H1 (cell line): Measurements from ENCODE around the gene CAMK2G. TPM values are rescaled to one million over a fixed set of nuclear protein-coding genes. Genes with fewer than 3 reads are reported as not detected.

Experiments used
- CTCF ChIA-PET: fragments of 300-600 bp; sonication (Branson Sonifier 250); formaldehyde crosslinking; loops from one replicate; lab custom pipeline; 2021; ENCODE audit not compliant: partially characterized antibody; lab: Charles Lee
- POLR2A ChIA-PET: fragments of 300-600 bp; sonication (Branson Sonifier 250); formaldehyde crosslinking; loops from one replicate; lab custom pipeline; 2021; ENCODE audit warnings: inconsistent platforms; ENCODE audit not compliant: partially characterized antibody; lab: Charles Lee
- DNase-seq, 2 experiments: peaks; one replicate each; pipeline versions ENCODE4 v3.0.0 to v3.0.0-alpha.2; 2010 to 2022; ENCODE audit warnings: low spot score in 2 of 2, low read depth in 1 of 2, mixed read lengths in 1 of 2
- FAIRE-seq: peaks from 2 replicates; lab custom pipeline; 2011; peaks lifted over from hg19 to GRCh38; lab: Jason Lieb, UNC
- H2AFZ ChIP-seq: 2 replicates; pipeline ENCODE4 v1.8.1; 2012; ENCODE audit warnings: low read length, inconsistent platforms
- H2AK5ac ChIP-seq: 2 replicates; pipeline ENCODE4 v1.6.1; 2013; ENCODE audit warnings: low read depth, low read length
- H2BK120ac ChIP-seq: replicated peaks from 2 replicates; pipeline ENCODE3; 2013; ENCODE audit warnings: low read depth, low read length, inconsistent platforms
- H2BK12ac ChIP-seq: 2 replicates; pipeline ENCODE4 v1.6.1; 2013; ENCODE audit warnings: low read depth, low read length
- H2BK15ac ChIP-seq: 2 replicates; pipeline ENCODE4 v1.6.1; 2013; ENCODE audit warnings: low read length
- H2BK20ac ChIP-seq: 2 replicates; pipeline ENCODE4 v1.6.1; 2013; ENCODE audit warnings: low read length
- H2BK5ac ChIP-seq: 2 replicates; pipeline ENCODE4 v1.6.1; 2013; ENCODE audit warnings: low read depth, low read length
- H3K14ac ChIP-seq: 2 replicates; pipeline ENCODE4 v1.6.1; 2013; ENCODE audit warnings: inconsistent platforms; ENCODE audit not compliant: insufficient read length
- H3K18ac ChIP-seq: 2 replicates; pipeline ENCODE4 v1.6.1; 2013; ENCODE audit warnings: low read length; ENCODE audit errors: extremely low read depth
- H3K23ac ChIP-seq: 2 replicates; pipeline ENCODE4 v1.6.1; 2013; ENCODE audit warnings: inconsistent platforms; ENCODE audit not compliant: insufficient read length
- H3K23me2 ChIP-seq: 2 replicates; pipeline ENCODE4 v1.6.1; 2013; ENCODE audit warnings: low read depth, low read length
- H3K27ac ChIP-seq: 2 replicates; pipeline ENCODE4 v1.6.1; 2011; ENCODE audit warnings: low read depth, low read length, inconsistent platforms
- H3K27me3 ChIP-seq, 4 experiments: replicated peaks in 1 of 4; 1 replicate in 1 of 4; 2 replicates in 3 of 4; pipeline versions ENCODE4 v1.6.1 to v1.8.1; 2011 to 2013; ENCODE audit warnings: low read length in 3 of 4, mild to moderate bottlenecking in 3 of 4, inconsistent platforms in 2 of 4, mixed read lengths in 2 of 4, moderate library complexity in 1 of 4; ENCODE audit not compliant: control insufficient read depth in 3 of 4, insufficient read depth in 3 of 4; ENCODE audit errors: extremely low read depth in 1 of 4
- H3K36me3 ChIP-seq, 4 experiments: 2 replicates each; pipeline versions ENCODE4 v1.6.1 to v1.8.1; 2011 to 2013; ENCODE audit warnings: mild to moderate bottlenecking in 4 of 4, low read length in 3 of 4, moderate library complexity in 2 of 4, control low read depth in 1 of 4, inconsistent platforms in 1 of 4; ENCODE audit not compliant: insufficient read depth in 4 of 4, control insufficient read depth in 2 of 4
- H3K4ac ChIP-seq: replicated peaks from 2 replicates; pipeline ENCODE3; 2013; ENCODE audit warnings: low read length, low read depth, mixed read lengths, inconsistent platforms; ENCODE audit not compliant: insufficient read length
- H3K4me1 ChIP-seq, 4 experiments: replicated peaks in 1 of 4; 1 replicate in 1 of 4; 2 replicates in 3 of 4; pipeline versions ENCODE4 v1.6.1 to v1.8.1; 2011 to 2013; ENCODE audit warnings: low read length in 3 of 4, inconsistent platforms in 2 of 4, mixed read lengths in 1 of 4; ENCODE audit not compliant: insufficient read depth in 4 of 4, control insufficient read depth in 3 of 4
- H3K4me2 ChIP-seq, 2 experiments: 2 replicates each; pipeline versions ENCODE4 v1.6.1 to v1.8.1; 2011 to 2013; ENCODE audit warnings: low read depth in 2 of 2, low read length in 2 of 2, control low read depth in 1 of 2, inconsistent platforms in 1 of 2, mild to moderate bottlenecking in 1 of 2; ENCODE audit not compliant: insufficient read depth in 1 of 2
- H3K4me3 ChIP-seq, 4 experiments: fragments of 200-600, 300-600 bp in 1 of 4; sonication (generic), shearing (Covaris generic), sonication (Bioruptor Twin) in 1 of 4; 2 replicates each; pipeline versions ENCODE4 v1.5.1 to v1.8.1; 2011 to 2016; ENCODE audit warnings: low read length in 4 of 4, low read depth in 3 of 4, control low read depth in 2 of 4, inconsistent platforms in 2 of 4, mild to moderate bottlenecking in 2 of 4, mixed read lengths in 1 of 4, moderate library complexity in 1 of 4; ENCODE audit not compliant: insufficient read depth in 2 of 4; ENCODE audit errors: extremely low read depth in 1 of 4
- H3K56ac ChIP-seq: replicated peaks from 2 replicates; pipeline ENCODE3; 2013; ENCODE audit warnings: low read depth, mild to moderate bottlenecking, mixed read lengths, low read length, inconsistent platforms; ENCODE audit not compliant: insufficient read length
- H3K79me1 ChIP-seq: 2 replicates; pipeline ENCODE4 v1.6.1; 2013; ENCODE audit warnings: low read depth, low read length, control low read depth
- H3K79me2 ChIP-seq, 2 experiments: 2 replicates each; pipeline versions ENCODE4 v1.6.1 to v1.8.1; 2012 to 2013; ENCODE audit warnings: low read length in 2 of 2, mild to moderate bottlenecking in 2 of 2, inconsistent platforms in 1 of 2; ENCODE audit not compliant: insufficient read depth in 2 of 2, control insufficient read depth in 1 of 2
- H3K9ac ChIP-seq, 4 experiments: replicated peaks in 1 of 4; 1 replicate in 1 of 4; 2 replicates in 3 of 4; pipeline versions ENCODE4 v1.6.1 to v1.8.1; 2011 to 2013; ENCODE audit warnings: low read depth in 3 of 4, low read length in 3 of 4, control low read depth in 2 of 4, mild to moderate bottlenecking in 2 of 4, moderate library complexity in 2 of 4, inconsistent platforms in 1 of 4; ENCODE audit errors: extremely low read depth in 1 of 4
- H3K9me3 ChIP-seq, 2 experiments: 2 replicates each; pipeline versions ENCODE4 v1.6.1 to v1.8.1; 2012 to 2013; ENCODE audit warnings: mild to moderate bottlenecking in 2 of 2, moderate library complexity in 2 of 2, control low read depth in 1 of 2, inconsistent platforms in 1 of 2, low read depth in 1 of 2, low read length in 1 of 2, mixed read lengths in 1 of 2; ENCODE audit not compliant: insufficient read depth in 2 of 2
- H4K20me1 ChIP-seq, 2 experiments: replicated peaks in 1 of 2; 2 replicates each; pipeline versions ENCODE3 to v1.8.1; 2011 to 2013; ENCODE audit warnings: inconsistent platforms in 2 of 2, low read length in 2 of 2, mild to moderate bottlenecking in 1 of 2; ENCODE audit not compliant: insufficient read depth in 2 of 2, control insufficient read depth in 1 of 2
- H4K5ac ChIP-seq: 2 replicates; pipeline ENCODE4 v1.6.1; 2013; ENCODE audit warnings: low read length, low read depth, mixed read lengths, inconsistent platforms; ENCODE audit not compliant: insufficient read length
- H4K8ac ChIP-seq: 2 replicates; pipeline ENCODE4 v1.8.0; 2013; ENCODE audit warnings: mild to moderate bottlenecking, moderate library complexity, low read length, inconsistent platforms; ENCODE audit not compliant: insufficient read depth; ENCODE audit errors: extremely low read depth
- H4K91ac ChIP-seq: replicated peaks from 2 replicates; pipeline ENCODE3; 2013; ENCODE audit warnings: low read length, mixed read lengths, inconsistent platforms; ENCODE audit not compliant: insufficient read length
- CTCF ChIP-seq, 3 experiments: IDR thresholded peaks; 1 replicate in 2 of 3; 2 replicates in 1 of 3; pipeline versions ENCODE4 v1.5.1 to v1.6.1; 2011; ENCODE audit warnings: low read length in 3 of 3, mild to moderate bottlenecking in 3 of 3, inconsistent platforms in 2 of 3, low read depth in 1 of 3, moderate library complexity in 1 of 3; ENCODE audit not compliant: insufficient read depth in 1 of 3; ENCODE audit errors: control extremely low read depth in 1 of 3
- RAD21 ChIP-seq, 2 experiments: IDR thresholded peaks in 1 of 2; conservative IDR thresholded peaks in 1 of 2; 2 replicates each; pipeline ENCODE4 v1.6.1; 2011; ENCODE audit warnings: low read depth in 2 of 2, low read length in 2 of 2, improper control_type of control experiment in 1 of 2, inconsistent platforms in 1 of 2, mild to moderate bottlenecking in 1 of 2, moderate library complexity in 1 of 2
- RBBP5 ChIP-seq: IDR thresholded peaks from 2 replicates; pipeline ENCODE4 v1.7.1; 2012; ENCODE audit warnings: low read depth, mild to moderate bottlenecking, inconsistent platforms, low read length, moderate library complexity, borderline replicate concordance
- YY1 ChIP-seq: IDR thresholded peaks from 2 replicates; pipeline ENCODE4 v1.6.1; 2011; ENCODE audit warnings: low read depth, mild to moderate bottlenecking, low read length
- WGBS, 2 experiments: shearing (Covaris generic) in 1 of 2; methylation state at CpG; one replicate each; pipeline versions ENCODE4 v1.1.6 to v1.1.7; 2013 to 2015; ENCODE audit warnings: low lambda C conversion rate in 2 of 2, mixed read lengths in 2 of 2, inconsistent platforms in 1 of 2, low coverage in 1 of 2, missing lambda C conversion rate in 1 of 2; ENCODE audit not compliant: insufficient replicate concordance in 2 of 2, insufficient coverage in 1 of 2, insufficient read length in 1 of 2; ENCODE audit errors: extremely low coverage in 1 of 2, missing lambda C conversion rate in 1 of 2; 5-methylcytosine and 5-hydroxymethylcytosine counted together
- polyA plus RNA-seq, 7 experiments: library from polyadenylated mRNA; depleted of rRNA in 3 of 7; stranded (reverse) in 5 of 7; unstranded in 2 of 7; fragments of >200 nt in 5 of 7; fragments of 200-250 nt in 2 of 7; gene quantifications; 1 replicate in 5 of 7; 2 replicates in 1 of 7; 4 replicates in 1 of 7; pipeline versions ENCODE4 v1.2.1 to v1.2.3, GENCODE V29; 2011 to 2013; ENCODE audit warnings: missing spikeins in 2 of 7, mixed read lengths in 2 of 7
- total RNA-seq: library from RNA; stranded (reverse); fragmentation: NEBNext Ultra II Directional; extraction: Animal tissue kit (Norgen Biotek cat#: 25700); gene quantifications from 2 replicates; pipeline ENCODE4 v1.2.1, GENCODE V29; 2021

CAMK2G gene
- total and polyA plus RNA-seq, 2 of the 8 experiments (the other 6 are each of a cell fraction or from before 2014, with no cell fraction given): 28.9 to 31.7 TPM

DNA sequence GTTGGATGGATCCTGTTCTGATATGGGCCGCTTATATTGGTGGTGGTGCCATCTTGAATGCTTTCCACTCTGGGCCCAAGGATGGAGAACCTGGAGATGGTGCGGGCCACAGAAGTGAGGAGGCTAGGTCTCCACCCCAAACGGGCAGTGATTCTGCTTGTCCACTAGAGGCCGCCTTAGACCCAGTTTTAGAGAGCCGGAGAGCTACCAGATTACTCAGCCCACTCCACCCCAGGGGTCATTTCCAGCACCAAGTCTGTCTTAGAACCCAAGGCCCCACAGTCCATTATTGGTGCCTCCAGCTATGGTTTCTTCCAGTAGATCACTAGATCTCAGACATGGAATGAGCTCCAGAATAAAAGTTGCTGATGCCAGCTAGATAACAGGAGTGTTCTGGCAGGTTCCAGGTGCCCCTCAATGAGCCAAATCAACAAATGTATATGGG is 11.8 kb upstream of the CAMK2G start:
- DNase-seq: peak in 1 of 2 experiments; percentile 81
- no peaks in the 10 kb centered on the region for H3K79me1 ChIP-seq
- H2AFZ ChIP-seq: no peak overlapping the region
- H3K56ac ChIP-seq: no peak overlapping the region
- H4K91ac ChIP-seq: no peak overlapping the region
- no peak overlapping the region for H2BK15ac ChIP-seq
- no peak overlapping the region for H3K18ac ChIP-seq
- H2BK5ac ChIP-seq: no peak overlapping the region
- H3K79me2 ChIP-seq: no peaks in the 10 kb centered on the region
- no peak overlapping the region for H4K5ac ChIP-seq
- H3K4me3 ChIP-seq: no peak overlapping the region
- 19% methylated on average over 5 of the region's 5 CpGs; no CpG with 5 or more reads in 1 of the 2 experiments for WGBS, 2 experiments
- no peaks in the 10 kb centered on the region for H3K9me3 ChIP-seq
- no peak overlapping the region for H4K8ac ChIP-seq
- FAIRE-seq: peak; percentile 71
- peak; percentile 58; the same call in 1 of the 2 replicates for TF ChIP-seq YY1
- TF ChIP-seq RBBP5: no peak
- TF ChIP-seq RAD21 (IDR thresholded peaks at IDR 0.05 in 1 of 2, conservative IDR thresholded peaks at IDR 0.05 in 1 of 2; ENCODE audit: low read depth in 2 of 2, low read length in 2 of 2): peak; percentile 97 to 99
- TF ChIP-seq CTCF (IDR thresholded peaks at IDR 0.05; ENCODE audit: control extremely low read depth in 1 of 3, insufficient read depth in 1 of 3, low read depth in 1 of 3, low read length in 3 of 3): peak; percentile 85 to 96 (median 95)
- H2BK120ac ChIP-seq: no peak overlapping the region
- H4K20me1 ChIP-seq: no peaks in the 10 kb centered on the region
- H3K27ac ChIP-seq: no peak overlapping the region
- ChIA-PET CTCF (interaction anchor here (0.7 to 27.0 kb wide), 40 partner anchors 7 to 240 kb away, joined by 3 to 681 read pairs (median 4); partner anchors contain the start of gene PLAU), POLR2A (interaction anchor here (0.7 to 3.9 kb wide), 7 partner anchors 9 to 195 kb away, joined by 3 to 29 read pairs (median 5); no protein-coding TSS in a partner anchor)
- no peak overlapping the region for H3K4me2 ChIP-seq
- H3K9ac ChIP-seq: no peak overlapping the region
- no peak overlapping the region for H3K14ac ChIP-seq
- no peaks in the 10 kb centered on the region for H3K23me2 ChIP-seq
- H3K4me1 ChIP-seq: peaks cover 1 to 9% (median 5%) of the 10 kb centered on the region in 4 experiments; a peak in 5 of 7 replicates
- H3K4ac ChIP-seq: no peak overlapping the region
- no peaks in the 10 kb centered on the region for H3K27me3 ChIP-seq
- no peak overlapping the region for H3K23ac ChIP-seq
- 0 out of 2 replicates have a peak overlapping the region, but pooled peaks have one; percentile 35 for H2BK20ac ChIP-seq
- no peaks in the 10 kb centered on the region for H3K36me3 ChIP-seq
- H2BK12ac ChIP-seq: 0 out of 2 replicates have a peak overlapping the region, but pooled peaks have one; percentile 76
- H2AK5ac ChIP-seq: no peak overlapping the region
